Endodermal cell (in vitro differentiated cells): ENCODE data around the gene PRKCE. TPM values are rescaled to one million over a fixed set of nuclear protein-coding genes. Genes with fewer than 3 reads are reported as not detected.

Experiments used
- DNase-seq: peaks from one replicate; pipeline ENCODE4 v3.0.0-alpha.2; 2017
- H3K27ac ChIP-seq: 2 replicates; pipeline ENCODE4 v1.5.1; 2013; ENCODE audit warnings: mild to moderate bottlenecking, low read depth, low read length, moderate library complexity
- H3K27me3 ChIP-seq: 2 replicates; pipeline ENCODE4 v1.6.1; 2013; ENCODE audit warnings: mild to moderate bottlenecking, low read length, moderate library complexity; ENCODE audit not compliant: insufficient read depth, control insufficient read depth, poor library complexity, severe bottlenecking
- H3K36me3 ChIP-seq: 2 replicates; pipeline ENCODE4 v1.7.0; 2013; ENCODE audit warnings: mild to moderate bottlenecking, low read length, moderate library complexity; ENCODE audit not compliant: control insufficient read depth, insufficient read depth
- H3K4me1 ChIP-seq: one replicate; pipeline ENCODE4 v1.7.0; 2013; ENCODE audit warnings: low read length; ENCODE audit not compliant: control insufficient read depth, insufficient read depth
- H3K4me3 ChIP-seq: 2 replicates; pipeline ENCODE4 v1.5.1; 2013; ENCODE audit warnings: mild to moderate bottlenecking, low read length, moderate library complexity
- H3K9ac ChIP-seq: 2 replicates; pipeline ENCODE4 v1.6.1; 2013; ENCODE audit warnings: mild to moderate bottlenecking, low read length, moderate library complexity; ENCODE audit not compliant: poor library complexity, severe bottlenecking; ENCODE audit errors: extremely low read depth
- H3K9me3 ChIP-seq: 2 replicates; pipeline ENCODE4 v1.6.1; 2013; ENCODE audit warnings: mild to moderate bottlenecking, low read length, moderate library complexity; ENCODE audit not compliant: control insufficient read depth
- H3K27ac Mint-ChIP-seq: 2 replicates; pipeline ENCODE4 v1.8.0; 2020; ENCODE audit warnings: mixed read lengths
- H3K27me3 Mint-ChIP-seq: 2 replicates; pipeline ENCODE4 v1.8.0; 2021; ENCODE audit warnings: mild to moderate bottlenecking, mixed read lengths; ENCODE audit not compliant: insufficient read depth
- H3K36me3 Mint-ChIP-seq: 2 replicates; pipeline ENCODE4 v1.8.0; 2020; ENCODE audit warnings: low read depth, mixed read lengths
- H3K4me1 Mint-ChIP-seq: 2 replicates; pipeline ENCODE4 v1.8.0; 2020; ENCODE audit warnings: mixed read lengths
- H3K4me3 Mint-ChIP-seq: 2 replicates; pipeline ENCODE4 v1.8.0; 2020; ENCODE audit warnings: mild to moderate bottlenecking, moderate library complexity, mixed read lengths
- H3K9me3 Mint-ChIP-seq: 2 replicates; pipeline ENCODE4 v1.8.0; 2020; ENCODE audit warnings: mild to moderate bottlenecking, mixed read lengths
- CTCF ChIP-seq: fragments of 200-600 bp; sonication (generic); conservative IDR thresholded peaks from 2 replicates; pipeline ENCODE4 v1.5.0; 2021; ENCODE audit warnings: antibody characterized with exemption, mild to moderate bottlenecking
- WGBS, 2 experiments: methylation state at CpG; one replicate each; pipeline versions ENCODE4 v1.1.5 to v1.1.7; 2013; ENCODE audit warnings: missing lambda C conversion rate in 2 of 2, mixed read lengths in 1 of 2; ENCODE audit not compliant: insufficient coverage in 1 of 2, insufficient read length in 1 of 2; 5-methylcytosine and 5-hydroxymethylcytosine counted together
- total RNA-seq, 2 donors: library from RNA; stranded (reverse); fragmentation: NEBNext Ultra II Directional in 1 of 2; extraction: Animal tissue kit (Norgen Biotek cat#: 25700) in 1 of 2; gene quantifications; 2 replicates in 1 of 2; 3 replicates in 1 of 2; pipeline ENCODE4 v1.2.1, GENCODE V29; 2021

PRKCE gene
- total RNA-seq, 2 donors from 2014 or later: 1.4 to 1.7 TPM

GRCh38 chr2:46193855-46194254 is 542.4 kb downstream of the PRKCE start:
- DNase-seq: no peak
- no peaks in the 10 kb centered on the region for H3K27me3 ChIP-seq
- TF ChIP-seq CTCF: no peak
- no peaks in the 10 kb centered on the region for H3K9me3 ChIP-seq
- Mint-ChIP-seq H3K27me3 (no peaks in the 10 kb centered on the region), H3K27ac (no peak overlapping the region), H3K4me1 (no peaks in the 10 kb centered on the region), H3K4me3 (no peak overlapping the region), H3K36me3 (no peaks in the 10 kb centered on the region), H3K9me3 (no peaks in the 10 kb centered on the region)
- H3K4me3 ChIP-seq: no peak overlapping the region
- H3K36me3 ChIP-seq: no peaks in the 10 kb centered on the region
- no peaks in the 10 kb centered on the region for H3K4me1 ChIP-seq
- no peak overlapping the region for H3K9ac ChIP-seq
- 97 to 100% methylated on average over 3 of the region's 3 CpGs for WGBS, 2 experiments
- H3K27ac ChIP-seq: no peak overlapping the region

DNA sequence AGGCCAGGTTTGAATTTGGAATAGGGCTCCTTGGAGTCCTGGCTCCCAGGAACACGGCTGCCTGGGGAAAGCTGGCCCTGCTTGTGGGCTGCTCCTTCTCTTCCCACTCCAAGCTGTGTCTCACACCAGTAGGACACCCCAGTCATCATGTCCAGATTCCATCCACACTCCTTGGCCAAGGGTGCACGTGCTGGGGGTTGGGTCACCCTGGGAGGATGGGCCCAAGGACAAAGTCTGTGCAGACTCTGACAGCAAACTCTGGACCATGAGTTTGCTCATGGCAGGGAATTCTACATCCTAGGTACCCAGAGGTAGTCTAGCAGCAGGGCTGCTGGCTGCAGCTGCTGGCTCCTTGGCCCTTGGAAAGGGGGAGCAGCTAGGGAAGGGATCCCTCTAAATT is 543.4 kb downstream of the PRKCE start:
- Mint-ChIP-seq H3K4me3 (no peak overlapping the region), H3K27ac (no peak overlapping the region), H3K9me3 (no peaks in the 10 kb centered on the region), H3K4me1 (no peaks in the 10 kb centered on the region), H3K36me3 (no peaks in the 10 kb centered on the region), H3K27me3 (no peaks in the 10 kb centered on the region)
- Histone ChIP-seq H3K36me3 (no peaks in the 10 kb centered on the region), H3K27ac (no peak overlapping the region), H3K9ac (no peak overlapping the region), H3K9me3 (no peaks in the 10 kb centered on the region), H3K27me3 (no peaks in the 10 kb centered on the region), H3K4me1 (no peaks in the 10 kb centered on the region), H3K4me3 (no peak overlapping the region)
- WGBS, 2 experiments: 65 to 75% methylated on average over 2 of the region's 2 CpGs
- DNase-seq: no peak
- TF ChIP-seq CTCF: no peak

DNA sequence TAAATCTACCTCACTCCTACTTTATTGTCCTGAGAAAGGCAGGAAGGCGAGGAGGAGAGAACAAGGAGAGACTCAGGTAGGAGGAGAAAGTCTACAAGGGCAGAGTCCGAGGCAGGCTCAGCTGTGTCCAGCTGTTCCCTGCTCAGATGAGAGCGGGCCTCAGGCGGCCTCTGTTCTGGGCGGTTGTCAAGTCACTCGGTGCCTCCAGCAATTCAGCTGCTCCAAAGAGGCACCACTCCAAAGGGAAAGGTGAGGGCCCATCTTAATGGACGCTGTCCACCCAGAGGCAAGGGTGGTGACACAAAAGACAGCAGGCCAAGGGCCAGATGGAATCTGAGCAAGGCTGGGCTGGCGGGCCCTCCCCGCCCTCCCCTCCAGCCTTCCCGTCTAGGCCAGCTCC is 544.3 kb downstream of the PRKCE start:
- WGBS, 2 experiments: 93 to 97% methylated on average over 4 to 10 of the region's 10 CpGs
- H3K27ac Mint-ChIP-seq: no peak overlapping the region
- Histone ChIP-seq H3K4me3 (no peak overlapping the region), H3K27ac (no peak overlapping the region), H3K4me1 (no peaks in the 10 kb centered on the region), H3K36me3 (no peaks in the 10 kb centered on the region), H3K27me3 (no peaks in the 10 kb centered on the region), H3K9ac (no peak overlapping the region), H3K9me3 (no peaks in the 10 kb centered on the region)
- H3K9me3 Mint-ChIP-seq: no peaks in the 10 kb centered on the region
- H3K36me3 Mint-ChIP-seq: no peaks in the 10 kb centered on the region
- DNase-seq: no peak
- no peaks in the 10 kb centered on the region for H3K4me1 Mint-ChIP-seq
- TF ChIP-seq CTCF: no peak
- no peak overlapping the region for H3K4me3 Mint-ChIP-seq
- H3K27me3 Mint-ChIP-seq: no peaks in the 10 kb centered on the region
